IPS-NIHi11 (cell line): ENCODE measurements around the gene CACNB4.
A peak's percentile ranks its signal among the peaks of the same experiment; 100 is the strongest.
"Not testable (repeated sequence)": the region's sequence is repeated elsewhere in the genome, so short reads cannot be mapped to it uniquely, and the experiment has no call there.

Experiments used
- DNase-seq: peaks from one replicate; pipeline ENCODE4 v3.0.0; 2012; ENCODE audit warnings: mixed read lengths, low spot score

The CACNB4 gene

DNA sequence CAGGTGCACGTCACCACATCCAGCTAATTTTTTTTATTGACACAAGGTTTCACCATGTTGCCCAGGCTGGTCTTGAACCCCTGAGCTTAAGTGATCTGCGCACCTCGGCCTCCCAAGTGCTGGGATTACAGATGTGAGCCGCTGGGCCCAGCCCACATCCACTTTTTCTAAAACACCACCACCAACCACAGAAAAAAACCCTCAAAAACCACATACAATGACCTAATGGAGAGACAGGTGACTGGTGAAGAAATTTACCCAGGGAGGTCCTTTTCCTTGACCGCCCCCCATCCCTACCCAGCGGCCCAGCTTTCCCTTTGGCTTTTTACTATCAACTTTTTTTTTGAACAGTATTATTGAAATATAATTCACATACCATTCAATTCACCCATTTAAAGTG is 47.9 kb downstream of the CACNB4 start:
- no peak for DNase-seq

GRCh38 chr2:152050341-152050740 is 48.5 kb downstream of the CACNB4 start:
- DNase-seq, result no peak

DNA sequence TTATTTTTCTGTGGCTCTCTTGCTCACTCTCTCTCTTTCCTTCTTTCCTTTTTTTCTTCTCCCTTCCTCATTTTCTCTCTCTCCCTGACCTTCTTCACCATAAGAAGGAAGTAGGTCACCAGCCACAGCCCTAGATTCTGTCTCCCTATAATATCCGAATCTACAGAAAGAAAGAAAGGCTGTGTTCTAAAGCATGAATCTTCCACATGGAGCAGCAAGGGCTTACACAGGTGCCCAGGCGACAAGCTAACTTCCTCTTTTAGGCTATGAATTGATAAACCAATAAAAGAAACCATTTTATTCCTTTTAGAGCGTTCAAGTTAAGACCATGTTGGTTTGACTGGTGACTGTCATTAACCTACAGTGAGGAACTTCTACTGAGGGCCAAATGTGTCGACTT is 49.3 kb downstream of the CACNB4 start:
- no peak for DNase-seq

- DNase-seq, result peak; percentile 47
These were observed 50.9 kb downstream of the CACNB4 start for GRCh38 chr2:152047824-152048471.

DNA sequence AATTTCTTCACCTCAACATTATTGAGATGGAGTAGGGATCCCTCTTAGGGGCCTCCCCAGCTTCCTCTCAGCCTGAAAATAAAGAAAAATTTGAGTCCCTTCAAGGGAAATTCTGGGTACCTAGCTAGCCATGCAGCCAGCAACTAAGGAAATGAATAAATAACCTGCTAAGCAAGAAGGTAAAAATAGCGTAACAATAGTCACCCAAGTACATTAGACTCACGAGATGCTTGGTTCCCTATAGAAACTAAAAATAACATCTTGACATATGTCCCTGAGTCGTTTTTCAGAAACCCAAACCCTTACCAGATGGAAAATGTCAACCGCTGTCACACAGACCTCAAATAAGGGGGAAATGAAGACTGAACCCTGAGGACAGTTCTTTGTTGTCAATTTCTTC is 51.9 kb downstream of the CACNB4 start:
- DNase-seq, result no peak

DNA sequence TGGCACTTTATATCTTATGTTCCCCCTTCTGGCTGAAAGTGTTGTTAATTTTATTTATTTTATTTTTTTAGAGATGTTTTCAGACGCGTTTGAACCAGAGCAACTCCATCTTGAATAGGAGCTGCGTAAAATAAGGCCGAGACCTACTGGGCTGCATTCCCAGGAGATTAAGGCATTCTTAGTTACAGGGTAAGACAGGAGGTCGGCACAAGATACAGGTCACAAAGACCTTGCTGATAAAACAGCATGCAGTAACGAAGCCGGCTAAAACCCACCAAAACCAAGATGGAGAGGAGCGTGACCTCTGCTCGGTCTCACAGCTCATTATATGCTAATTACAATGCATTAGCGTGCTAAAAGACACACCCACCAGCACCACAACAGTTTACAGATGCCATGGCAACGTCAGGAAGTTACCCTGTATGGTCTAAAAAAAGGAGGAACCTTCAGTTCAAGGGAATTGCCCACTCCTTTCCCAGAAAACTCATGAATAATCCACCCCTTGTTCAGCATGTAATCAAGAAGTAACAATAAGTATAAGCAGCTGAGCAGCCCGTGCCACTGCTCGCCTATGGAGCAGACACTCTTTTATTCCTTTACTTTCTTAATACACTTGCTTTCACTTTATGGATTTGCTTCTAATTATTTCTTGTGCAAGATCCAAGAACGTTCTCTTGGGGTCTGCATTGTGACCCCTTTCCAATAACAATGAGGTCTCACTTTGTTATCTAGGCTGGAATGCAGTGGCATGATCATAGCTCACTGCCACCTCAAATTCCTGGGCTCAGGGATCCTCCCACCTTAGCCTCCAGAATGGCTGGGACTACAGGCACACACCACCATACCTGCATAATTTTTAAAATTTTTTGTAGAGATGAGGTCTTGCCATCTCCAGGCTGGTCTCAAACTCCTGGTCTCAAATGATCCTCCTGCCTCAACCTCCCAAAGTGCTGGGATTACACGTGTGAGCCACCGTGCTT is 55.9 kb downstream of the CACNB4 start:
- DNase-seq, result no peak

DNA sequence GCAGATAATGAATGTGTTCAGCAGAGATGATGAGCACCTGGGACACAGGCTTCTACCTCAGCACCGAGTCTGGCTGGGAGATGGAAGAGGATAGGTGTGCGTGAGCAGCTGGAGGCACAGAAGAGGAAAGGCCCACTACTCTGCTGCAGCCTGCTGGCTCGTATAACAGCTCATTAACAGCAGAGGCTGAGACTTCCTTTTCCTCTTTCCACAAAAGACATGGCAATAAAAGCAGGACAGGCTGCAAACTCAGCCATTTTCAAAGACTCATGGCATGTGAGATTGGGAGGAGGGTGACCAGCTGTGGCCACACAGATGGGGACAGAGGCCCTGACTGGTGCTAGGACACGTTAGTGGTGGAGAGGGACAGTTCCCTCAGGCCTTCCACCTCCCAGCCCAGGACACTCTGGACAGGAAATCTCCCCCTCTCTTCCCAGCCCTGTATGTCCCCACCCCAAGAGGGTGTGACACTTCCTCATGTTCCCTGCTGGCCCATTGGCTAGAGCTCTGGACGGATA is 60.3 kb downstream of the CACNB4 start:
- no peak for DNase-seq

DNA sequence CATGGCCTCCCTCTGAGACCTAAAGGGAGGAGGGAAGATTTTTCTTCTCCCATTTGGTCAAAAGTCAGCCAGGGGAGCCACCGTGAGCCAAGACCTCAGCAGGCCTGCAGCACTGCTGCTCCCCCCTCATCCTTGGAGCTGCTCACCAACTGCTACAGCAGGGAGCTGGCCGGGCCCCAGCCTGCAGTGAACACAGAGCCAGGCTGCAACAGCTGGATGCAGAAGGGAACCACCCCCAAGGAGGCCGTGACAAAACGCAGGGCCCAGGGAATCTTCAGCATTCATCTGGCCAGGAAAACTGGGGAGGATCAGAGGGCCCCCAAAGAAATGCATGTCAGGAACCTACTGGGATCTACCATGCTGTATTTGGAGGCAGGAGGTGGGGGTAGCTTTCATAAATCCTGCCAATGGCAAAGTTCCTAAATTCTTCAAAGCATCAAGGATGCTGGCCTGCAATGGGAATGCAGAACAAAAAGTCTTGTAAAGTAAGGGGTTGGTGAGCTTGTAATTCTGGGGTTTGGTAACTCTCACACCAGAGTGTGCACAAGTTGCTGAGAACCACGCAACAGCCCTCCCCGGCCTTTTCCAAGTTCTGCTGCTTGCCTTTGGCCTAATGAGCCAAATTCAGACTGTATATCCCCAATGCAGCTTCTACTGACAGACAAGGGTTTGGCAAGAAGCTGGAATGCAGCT is 61.0 kb downstream of the CACNB4 start:
- no peak for DNase-seq

GRCh38 chr2:152036611-152037469 is 62.0 kb downstream of the CACNB4 start:
- peak; percentile 71 for DNase-seq

DNA sequence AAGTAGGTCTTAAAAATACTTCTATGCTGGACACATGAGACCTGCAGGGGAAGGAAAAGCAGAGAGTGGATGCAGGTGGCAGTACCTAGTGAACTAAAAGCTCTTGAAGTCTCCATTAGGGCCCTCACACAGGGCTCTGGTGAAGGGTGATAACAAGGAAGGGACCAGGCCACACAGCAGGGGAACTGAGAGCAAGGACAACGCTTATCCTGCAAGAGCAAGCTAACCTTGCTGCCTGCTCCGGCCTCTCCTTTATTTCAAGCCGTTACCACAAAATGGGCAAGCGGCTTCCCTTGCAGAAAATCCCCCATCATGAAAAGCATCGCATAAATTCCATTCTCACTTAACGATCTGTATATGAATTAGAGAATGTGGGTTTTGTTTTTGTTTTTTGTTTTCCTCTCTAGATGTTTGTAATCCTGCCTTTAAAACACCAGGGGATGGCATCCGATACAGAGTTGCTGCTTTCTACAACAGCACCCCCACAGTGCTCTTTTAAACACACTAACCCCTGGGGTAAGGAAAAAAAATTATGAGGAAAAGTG is 64.5 kb downstream of the CACNB4 start:
- DNase-seq, result peak; percentile 23

DNA sequence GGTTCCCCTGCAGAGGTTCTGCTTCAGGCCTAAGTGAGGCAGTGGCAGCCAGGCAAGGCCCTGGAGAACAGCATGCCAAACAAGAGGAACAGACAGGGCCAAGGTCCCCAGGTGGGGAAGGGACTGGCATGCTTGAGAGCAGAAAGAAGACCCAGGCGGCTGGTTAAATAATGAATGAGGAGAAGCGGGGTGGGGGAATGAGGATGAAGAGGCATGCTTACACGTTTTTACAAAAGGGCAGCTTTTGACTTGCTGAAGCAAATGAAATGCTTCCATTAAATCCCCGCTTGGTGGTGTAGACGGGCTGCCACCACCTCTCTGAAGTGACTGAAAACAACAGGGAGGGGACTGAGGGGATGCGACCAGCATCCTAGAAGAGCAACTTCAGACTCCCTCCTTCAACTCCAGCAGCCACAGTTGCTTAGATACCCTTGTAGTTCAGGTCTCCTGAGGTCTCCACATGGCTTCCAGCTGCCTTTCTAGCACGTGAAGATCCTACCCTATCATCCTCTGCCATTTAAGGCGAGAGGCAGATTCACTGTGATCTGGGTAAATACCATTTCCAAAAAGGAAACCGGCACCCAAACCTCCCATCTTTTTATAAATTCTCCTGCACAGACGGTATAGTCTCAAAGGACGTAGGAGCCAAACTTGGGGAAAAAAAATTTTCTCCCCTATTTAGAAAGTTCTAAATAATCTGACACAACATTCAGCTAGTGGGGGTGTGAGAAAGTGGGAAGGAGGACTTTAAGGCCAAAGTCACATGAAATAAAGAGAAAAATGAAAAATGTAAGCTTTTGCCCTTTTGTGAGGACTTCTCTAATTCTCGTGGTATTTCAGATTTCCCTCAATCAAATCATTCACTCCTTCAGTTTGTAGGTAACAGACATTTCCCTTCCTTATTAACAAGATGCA is 65.6 kb downstream of the CACNB4 start:
- DNase-seq, result no peak

GRCh38 chr2:152031747-152032306 is 67.0 kb downstream of the CACNB4 start:
- no peak for DNase-seq

DNA sequence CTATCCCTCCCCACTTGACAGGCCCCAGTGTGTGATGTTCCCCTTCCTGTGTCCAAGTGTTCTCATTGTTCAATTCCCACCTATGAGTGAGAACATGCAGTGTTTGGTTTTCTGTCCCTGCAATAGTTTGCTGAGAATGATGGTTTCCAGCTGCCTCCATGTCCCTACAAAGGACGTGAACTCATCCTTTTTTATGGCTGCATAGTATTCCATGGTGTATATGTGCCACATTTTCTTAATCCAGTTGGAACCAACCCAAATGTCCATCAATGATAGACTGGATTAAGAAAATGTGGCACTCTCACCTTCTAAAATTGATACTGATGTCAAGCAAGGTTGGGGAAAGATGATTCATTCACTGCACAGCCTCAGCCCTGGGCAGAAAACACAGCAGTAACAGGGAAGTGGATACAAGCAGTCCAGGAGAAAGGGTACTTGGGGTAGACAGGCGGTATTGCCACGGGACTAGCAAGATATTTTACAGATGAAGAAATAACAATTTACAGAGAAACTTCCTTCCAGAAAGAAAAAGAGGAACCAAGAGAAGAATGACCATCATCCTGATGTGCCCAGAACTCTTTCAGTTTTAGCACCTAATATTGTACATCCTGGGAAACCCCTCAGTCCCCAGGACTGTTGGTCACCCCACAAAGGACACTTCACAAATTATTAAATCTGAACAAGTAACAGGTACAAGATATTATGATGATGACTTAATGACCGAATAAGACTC is 68.1 kb downstream of the CACNB4 start:
- not testable (repeated sequence) for DNase-seq

DNA sequence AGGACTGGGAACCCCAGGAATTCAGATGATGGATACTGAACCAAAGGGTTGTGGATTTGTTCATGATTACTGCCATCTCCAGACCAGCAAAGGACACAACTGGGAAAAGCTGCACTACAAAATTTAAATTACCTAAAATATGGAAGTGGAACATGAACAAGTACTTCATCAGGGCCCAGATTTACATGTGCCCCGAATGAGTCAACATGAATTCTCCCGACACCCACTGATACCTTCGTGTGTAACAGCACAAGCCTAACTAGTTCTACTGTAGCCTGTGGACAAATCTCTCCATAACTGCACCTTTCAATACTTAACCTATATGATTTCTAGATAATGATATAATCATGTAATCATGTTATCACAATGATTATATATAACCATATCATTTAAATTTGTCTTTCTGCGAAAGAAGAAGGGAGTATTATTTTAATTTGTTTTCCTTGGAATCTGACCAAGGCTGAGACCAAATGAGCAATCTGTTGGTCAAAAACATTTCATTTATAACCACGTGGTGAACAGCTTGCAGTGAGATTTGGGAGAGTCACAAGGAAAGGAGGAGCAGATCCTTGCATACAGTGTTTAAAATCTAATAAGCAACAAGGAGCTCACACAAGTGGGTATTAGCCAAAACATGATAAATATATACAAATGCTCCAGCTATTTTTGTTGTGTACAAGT is 70.5 kb downstream of the CACNB4 start:
- no peak for DNase-seq

GRCh38 chr2:152025678-152026287 is 73.1 kb downstream of the CACNB4 start:
- peak; percentile 70 for DNase-seq

DNA sequence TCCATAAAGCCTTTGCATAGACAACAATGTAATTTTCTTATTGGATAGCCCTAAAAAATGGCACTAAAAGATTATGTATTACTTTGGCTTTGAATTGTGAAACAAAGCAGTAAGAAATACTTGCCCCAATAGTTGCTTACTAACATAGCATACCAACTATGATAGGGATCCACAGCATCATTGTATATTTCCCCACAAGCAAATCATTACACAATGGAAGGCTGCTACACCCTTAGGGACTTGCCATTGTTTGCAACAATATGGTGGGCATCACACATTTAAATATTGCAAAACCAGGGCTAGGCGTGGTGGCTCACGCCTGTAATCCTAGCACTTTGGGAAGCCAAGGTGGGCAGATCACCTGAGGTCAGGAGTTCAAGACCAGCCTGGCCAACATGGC is 74.4 kb downstream of the CACNB4 start:
- DNase-seq, result no peak

DNA sequence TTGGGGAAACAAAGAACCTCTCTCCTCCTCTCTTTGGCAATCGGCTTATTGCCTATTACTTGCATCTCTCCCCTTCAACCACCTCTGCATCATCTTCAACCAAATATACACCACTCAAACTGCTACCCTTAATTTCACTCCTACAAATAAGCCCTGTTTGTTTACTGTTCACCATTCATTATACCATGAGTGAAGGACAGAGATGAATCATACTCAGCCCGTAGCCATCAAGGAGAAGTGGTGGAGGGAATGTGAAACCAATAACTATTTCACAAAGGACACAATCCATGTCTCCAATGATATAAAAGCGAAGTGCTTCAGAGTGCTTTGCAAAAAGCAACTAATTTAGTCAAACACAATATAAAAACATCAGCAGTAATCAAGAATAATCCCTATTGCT is 76.8 kb downstream of the CACNB4 start:
- no peak for DNase-seq

- DNase-seq, result not testable (repeated sequence)
These were observed 77.8 kb downstream of the CACNB4 start for GRCh38 chr2:152021001-152021400.
